Subcutaneous adipose tissue (tissue), 4 donors: ENCODE data around the gene TSPAN7. TPM values are rescaled to one million over a fixed set of nuclear protein-coding genes. Genes with fewer than 3 reads are reported as not detected.

Experiments used
- CTCF ChIP-seq: fragments of 450-650 bp; IDR thresholded peaks from one replicate; pipeline ENCODE4 v1.5.1; 2016; ENCODE audit warnings: low read depth, mild to moderate bottlenecking, control low read depth, antibody characterized with exemption, moderate library complexity
- total RNA-seq, 4 donors: library from RNA; depleted of rRNA; stranded (reverse); fragments of >200 nt; gene quantifications; one replicate each; pipeline ENCODE4 v1.1.0, GENCODE V29; 2016

TSPAN7 gene
- total RNA-seq, 4 donors from 2014 or later, result 13.4 to 47.6 (median 41.5) TPM

GRCh38 chrX:38652934-38653442, 91.6 kb downstream of the TSPAN7 start:
- no peak for TF ChIP-seq CTCF

GRCh38 chrX:38654302-38654701, 93.0 kb downstream of the TSPAN7 start:
- no peak for TF ChIP-seq CTCF

- TF ChIP-seq CTCF, result no peak
Measured at GRCh38 chrX:38656350-38656915, 95.1 kb downstream of the TSPAN7 start.

- no peak for TF ChIP-seq CTCF
Measured at GRCh38 chrX:38657562-38657961, 96.2 kb downstream of the TSPAN7 start.

GRCh38 chrX:38660395-38661102, 99.2 kb downstream of the TSPAN7 start:
- no peak for TF ChIP-seq CTCF

- no peak for TF ChIP-seq CTCF
Measured at GRCh38 chrX:38661103-38661441, 99.7 kb downstream of the TSPAN7 start.

- no peak for TF ChIP-seq CTCF
Measured at GRCh38 chrX:38661561-38661960, 100.2 kb downstream of the TSPAN7 start.
